GM19099 (cell line): ENCODE results near the gene LTB4R.

Experiments
- POLR2A ChIP-seq: IDR thresholded peaks from 3 replicates; pipeline ENCODE4 v1.6.1; 2011; ENCODE audit warnings: low read depth; ENCODE audit not compliant: insufficient read length; ENCODE audit errors: extremely low read depth

The LTB4R gene

DNA sequence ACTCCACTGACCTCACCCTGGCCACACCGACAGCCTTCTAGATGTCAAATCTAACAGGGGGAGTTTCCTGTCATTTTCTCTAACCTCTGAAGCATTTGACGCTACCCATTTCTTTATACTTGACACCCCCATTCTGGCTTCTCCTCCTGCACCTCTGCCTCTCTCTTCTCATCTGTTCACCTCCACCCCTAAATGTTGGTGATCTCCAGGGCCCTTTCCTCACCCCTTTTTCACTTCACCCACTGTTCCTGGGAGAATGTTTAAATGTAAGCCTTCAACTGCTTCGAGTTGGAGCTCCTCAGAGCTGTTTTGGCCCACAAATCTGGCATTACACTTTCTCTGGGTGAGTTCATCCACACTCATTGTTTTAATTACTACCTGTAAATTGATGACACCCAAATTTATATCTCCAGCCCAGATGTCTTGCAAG lies 39.5 kb upstream of the LTB4R start:
- no peak for TF ChIP-seq POLR2A

DNA sequence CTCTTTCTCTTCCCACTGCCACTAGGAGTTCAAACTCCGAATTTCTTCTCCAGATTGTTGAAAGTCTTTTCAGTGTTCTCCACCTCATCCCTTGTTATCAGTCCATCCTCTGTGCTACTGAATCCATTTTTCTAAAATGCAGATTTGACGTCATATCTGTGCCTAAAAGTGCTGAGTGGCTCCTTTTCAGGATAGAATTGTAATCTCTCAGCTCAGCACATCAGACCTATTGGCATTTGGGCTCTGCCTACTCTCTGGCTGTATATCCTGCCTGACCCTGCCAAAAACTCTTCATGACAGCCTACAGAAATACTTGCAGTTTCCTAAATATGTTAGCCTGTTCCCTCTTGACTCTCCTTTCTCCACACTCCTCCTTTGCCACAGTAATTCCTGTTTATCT lies 38.8 kb upstream of the LTB4R start:
- no peak for TF ChIP-seq POLR2A

DNA sequence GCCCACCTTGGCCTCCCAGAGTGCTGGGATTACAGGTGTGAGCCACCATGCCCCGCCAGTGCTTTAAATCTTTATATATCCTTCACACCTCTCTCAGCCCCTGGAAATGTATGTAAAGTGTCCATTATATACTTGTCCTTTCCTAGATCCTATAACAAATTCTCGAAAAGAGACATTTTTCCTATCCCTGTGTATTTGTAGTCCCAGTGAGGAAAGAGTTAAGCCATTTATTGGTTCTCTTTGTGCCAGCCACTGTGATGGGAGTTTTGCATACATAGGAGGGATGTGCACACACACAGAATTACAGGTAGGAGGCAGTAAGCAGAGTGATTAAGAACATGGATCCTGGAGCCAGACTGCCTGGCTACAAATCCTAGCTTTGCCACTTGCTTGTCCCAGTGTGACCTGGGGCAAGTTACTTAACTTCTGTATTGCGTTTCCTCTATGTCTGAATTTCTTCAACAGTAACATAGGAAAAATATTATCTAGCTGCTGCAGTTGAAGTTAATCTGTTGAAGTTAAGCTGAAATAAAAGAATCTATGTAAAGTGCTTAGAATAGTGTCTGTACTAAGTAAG lies 37.8 kb upstream of the LTB4R start:
- no peak for TF ChIP-seq POLR2A

DNA sequence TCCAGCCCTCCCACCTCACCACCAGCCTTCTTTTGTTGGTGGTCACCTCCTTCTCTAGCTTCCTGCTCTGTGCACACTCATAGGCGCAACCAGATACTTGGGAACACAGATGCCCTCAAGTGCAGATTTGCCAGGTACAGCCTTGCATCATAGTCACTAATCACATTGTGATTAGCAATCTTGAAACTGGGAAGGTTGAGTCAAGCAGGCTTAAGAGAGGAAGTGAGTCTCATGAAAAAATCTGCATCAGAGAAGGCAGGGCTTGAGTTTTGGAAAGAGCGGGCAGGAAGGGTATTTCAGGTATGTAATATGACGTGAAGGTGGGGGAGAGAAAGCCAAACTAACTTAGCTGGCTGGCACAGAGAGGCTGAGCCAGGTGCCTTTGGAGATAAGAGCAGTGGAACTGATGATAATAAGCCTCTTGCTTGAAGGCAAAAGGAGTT lies 37.2 kb upstream of the LTB4R start:
- peak; percentile 17 for TF ChIP-seq POLR2A

DNA sequence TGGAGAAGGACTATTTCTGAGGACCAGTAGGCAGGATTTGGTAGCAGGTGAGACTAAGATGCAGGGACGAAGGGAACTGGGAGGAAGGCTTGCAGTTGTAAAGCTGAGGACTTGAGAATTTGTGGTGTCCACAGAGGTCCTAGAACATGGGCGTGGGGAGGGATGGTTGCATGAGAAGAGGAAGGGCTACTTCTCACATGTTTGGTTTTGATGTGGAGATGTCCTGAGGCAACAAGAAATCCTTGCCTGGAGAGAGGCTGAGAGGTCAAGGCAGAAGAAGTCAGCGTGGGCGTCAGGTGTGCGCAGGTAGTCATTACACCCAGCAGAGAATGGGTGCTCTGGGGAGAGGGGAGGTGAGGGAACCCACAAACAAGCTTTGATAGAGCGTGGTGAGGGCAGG lies 34.2 kb upstream of the LTB4R start:
- TF ChIP-seq POLR2A, result no peak

DNA sequence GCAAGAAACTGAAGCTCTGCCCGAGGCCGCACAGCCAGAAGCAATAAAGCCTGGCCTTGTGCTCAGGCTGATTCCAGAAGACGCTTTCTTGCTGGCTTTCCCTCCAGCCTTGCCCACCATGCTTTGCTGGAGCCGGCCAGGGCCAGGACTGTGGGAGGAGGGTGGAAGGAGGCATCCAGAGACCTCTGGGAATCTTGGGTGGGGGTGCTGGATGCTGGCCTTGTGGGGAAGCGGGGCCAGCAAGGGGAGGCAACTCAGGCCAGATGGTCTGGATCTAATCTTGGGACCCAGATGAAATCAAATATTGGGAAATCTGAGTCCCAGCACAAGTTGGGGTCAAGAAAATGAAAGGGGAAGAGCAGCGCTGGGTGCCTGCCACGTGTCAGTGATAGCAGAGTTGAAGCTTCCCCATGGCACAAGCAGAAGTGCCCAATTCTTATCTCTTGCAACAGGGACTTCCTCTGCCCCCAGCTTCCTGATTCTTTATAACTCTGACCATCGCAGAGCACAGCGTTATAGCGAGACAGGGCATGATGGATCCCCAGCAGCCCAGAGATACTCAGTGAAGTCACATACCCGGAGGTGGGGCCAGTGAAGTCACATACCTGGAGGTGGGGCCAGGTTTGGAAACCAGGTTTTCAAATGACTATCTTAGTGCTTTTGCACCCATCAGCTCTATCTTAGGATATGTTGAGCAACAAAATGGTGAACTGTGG lies 33.5 kb upstream of the LTB4R start:
- TF ChIP-seq POLR2A, result no peak

DNA sequence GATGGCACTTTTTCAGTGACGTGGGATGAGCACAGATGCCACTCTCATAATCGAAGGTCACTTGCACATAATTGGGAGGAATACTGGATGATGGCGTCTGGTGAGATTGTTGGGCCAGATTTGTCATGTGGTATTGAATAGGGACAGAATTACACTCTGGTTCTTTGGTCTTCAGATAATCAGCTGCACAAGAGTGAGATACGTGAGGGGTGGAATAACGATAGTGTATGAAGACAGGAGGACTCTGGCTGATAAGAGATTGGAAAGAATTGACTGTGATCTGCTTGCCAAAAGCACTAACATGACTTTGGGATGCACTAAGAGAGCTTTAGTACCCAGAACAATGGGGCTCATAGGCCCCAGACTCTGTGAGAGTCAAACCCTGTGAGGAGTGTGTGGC lies 32.9 kb upstream of the LTB4R start:
- no peak for TF ChIP-seq POLR2A

DNA sequence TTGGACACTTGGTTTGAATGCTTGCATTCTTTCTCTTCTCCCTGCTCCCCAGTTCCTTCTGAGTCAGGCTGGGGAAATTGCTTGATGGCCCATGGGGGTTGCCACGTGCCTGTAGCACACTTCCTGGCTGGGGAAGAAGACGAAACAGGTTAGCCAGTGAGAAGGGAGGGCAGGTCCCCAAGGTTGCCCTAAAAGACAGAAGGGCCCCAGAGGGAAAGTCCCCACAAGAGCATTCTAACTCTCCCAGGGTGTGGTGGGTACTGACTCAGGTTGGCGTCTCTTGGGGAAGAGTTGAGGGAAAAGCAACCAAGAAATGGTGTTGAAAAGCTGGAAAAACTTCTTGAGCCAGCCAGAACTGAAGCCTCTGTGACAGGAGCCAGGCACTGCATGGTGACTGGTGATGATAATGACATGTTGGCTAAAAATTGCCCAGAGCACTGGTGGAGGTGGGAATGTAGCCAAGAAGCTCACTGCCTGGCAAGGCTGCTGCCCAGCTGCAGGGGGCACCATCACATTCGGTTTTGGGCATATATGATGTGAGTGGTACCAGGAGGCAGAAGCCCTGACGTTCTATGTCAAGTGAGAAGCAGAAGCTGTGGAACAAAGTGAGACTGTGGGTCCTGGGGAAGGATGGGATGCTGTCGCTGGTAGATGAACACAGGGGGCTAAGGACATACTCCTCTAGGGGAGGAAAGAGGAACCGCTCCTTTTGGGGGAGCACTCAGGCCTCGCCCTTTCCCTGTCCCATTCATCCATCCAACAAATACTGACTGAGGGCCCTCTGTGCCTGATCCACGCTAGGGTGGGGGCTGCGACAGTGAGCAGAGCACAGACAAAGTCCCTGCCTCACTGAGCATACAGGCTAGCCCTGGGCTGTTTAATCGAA lies 31.8 kb upstream of the LTB4R start:
- TF ChIP-seq POLR2A, result no peak

DNA sequence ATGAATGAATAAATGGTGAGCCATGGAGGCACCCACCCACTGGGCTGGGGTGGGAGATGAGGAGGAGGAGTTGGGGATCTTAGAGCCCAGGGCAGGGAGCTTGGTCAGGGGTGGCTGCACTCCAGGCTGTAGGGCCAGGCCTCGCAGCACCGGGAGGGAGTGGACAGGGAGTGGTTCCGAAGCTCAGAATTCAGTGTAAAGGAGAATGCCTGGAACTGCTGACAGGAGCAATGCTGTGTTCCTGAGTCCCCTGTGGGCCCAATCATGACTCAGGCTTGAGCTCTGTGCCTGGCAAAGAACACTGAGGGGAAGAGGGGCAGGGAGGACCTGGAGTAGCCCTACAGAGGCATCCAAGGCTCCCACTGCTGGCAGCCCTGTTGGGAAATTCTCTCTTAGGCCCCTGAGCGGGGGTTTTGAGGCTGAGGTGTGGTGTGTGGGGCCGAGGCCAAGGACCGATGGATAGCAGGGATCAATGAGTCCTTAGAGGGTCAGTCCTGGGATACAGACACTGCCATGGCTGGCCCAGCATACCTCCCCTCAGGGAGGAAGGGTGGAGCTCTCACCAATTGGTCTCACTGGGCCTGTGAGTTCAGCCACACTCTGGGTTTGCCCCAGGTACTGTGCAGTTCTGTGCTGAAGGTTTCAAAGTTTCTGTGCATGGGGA lies 30.4 kb upstream of the LTB4R start:
- no peak for TF ChIP-seq POLR2A

DNA sequence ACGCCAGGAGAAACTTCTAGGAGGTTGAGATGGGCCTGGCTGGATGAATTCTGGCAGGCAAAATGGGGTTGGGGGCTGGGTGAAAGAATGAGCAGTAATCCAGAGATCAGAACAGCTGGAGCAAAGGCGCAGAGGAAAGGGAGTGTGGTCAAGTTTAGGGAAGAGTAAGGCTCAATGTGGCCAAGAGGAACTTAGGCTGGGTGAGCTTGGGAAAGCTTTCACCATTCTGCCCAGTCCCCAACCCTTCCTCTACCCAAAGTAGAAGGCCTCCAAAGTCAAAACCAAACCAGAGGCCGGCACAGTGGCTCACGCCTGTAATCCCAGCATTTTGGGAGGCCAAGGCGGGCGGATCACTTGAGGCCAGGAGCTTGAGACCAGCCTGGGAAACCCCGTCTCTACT lies 29.7 kb upstream of the LTB4R start:
- no peak for TF ChIP-seq POLR2A

DNA sequence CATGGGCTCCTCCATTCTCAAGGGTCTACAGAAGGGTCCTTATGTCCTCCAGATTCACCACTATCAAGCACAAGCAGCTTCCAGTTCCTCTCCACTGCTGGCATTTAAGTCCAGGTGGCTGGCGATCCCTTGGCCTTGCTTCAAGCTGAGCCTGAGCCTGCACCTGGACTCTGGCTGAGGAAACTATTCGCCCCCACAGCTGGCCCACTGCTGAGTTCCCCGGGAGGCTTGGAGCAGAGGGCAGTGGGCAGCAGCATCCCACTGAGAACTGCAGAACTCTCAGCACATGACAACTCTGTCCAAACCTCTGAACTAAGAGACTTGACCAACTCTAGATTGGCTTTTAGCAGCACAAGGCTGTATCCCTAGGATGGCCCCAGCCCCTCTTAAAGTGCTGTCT lies 28.6 kb upstream of the LTB4R start:
- TF ChIP-seq POLR2A, result no peak

DNA sequence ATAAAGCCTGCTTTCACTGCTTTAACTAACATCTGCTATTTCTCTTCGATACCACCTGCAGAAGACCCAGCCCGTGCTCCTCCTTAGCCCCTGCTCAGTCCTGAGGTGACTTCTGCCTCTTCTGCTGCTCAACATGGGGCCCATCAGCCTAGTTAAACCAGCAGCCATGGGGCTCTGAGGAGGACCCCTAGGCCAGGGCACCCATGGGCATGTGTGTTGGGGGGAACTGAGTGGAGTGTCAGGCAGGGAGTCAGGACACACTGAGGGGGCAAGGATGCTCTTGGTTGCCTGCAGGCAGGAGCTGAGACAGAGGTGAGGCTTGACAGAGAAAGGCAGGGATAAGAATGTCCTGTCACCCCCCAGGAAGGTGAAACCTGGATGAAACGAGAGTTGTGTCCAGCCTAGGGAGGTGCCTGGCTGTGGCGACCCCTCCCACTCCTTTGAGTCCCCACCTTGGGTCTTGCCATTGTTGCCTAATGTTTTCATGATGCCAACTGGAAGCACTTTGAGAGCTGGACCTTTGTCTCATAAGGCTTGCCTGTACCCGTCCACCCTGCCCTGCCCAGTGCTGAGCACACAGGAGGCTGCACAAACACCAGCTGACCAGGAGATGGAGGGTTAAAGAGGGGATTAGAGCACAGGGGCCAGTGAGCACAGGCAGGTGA lies 27.4 kb upstream of the LTB4R start:
- TF ChIP-seq POLR2A, result no peak

DNA sequence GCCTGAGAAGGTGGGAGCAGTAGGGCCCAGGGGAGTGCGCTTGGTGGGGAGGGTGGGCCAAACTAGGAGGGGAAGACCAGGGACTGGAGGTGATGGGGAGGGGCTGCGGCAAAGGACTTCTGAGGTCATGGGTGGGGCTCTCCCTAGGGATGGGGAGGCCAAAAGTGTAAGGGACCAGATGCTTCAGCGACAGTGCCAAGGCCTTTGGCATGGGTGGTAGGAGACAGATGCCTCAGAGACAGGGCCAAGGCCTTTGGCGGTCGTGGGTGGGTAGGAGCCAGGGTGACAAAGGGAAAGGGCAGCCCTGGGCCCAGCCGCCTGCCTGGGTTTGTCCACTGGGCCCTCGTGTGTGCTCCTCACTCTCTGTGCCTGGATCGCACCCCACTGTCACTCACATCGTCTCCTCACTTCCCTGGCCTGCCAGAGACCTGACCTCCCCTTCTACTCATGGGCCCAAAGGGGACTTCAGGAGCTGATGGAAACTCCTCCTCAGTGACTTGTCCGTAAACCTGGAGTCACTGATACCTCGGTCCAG lies 26.7 kb upstream of the LTB4R start:
- no peak for TF ChIP-seq POLR2A

DNA sequence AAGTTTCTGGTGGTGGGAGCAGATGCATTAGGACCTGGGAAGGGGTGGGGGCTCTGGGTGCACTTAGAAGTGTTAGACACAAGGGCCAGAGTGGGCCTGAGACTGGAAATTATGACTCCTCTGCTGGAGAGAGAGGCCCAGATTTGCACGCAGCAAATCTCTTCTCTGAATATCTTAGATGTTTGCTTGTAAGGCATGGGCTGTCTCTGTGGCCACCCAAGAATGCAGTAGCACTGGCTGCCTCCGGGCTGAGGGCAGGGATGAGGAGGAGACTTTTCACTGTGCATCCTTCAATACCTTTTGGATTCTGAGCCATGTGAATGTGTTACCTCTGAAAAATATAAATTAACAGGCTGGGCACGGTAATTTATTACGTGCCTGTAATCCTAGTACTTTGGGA lies 26.0 kb upstream of the LTB4R start:
- no peak for TF ChIP-seq POLR2A
